Stimulated activated CD8-positive, alpha-beta memory T cell treated with anti-CD3 and anti-CD28 coated beads, Interleukin-2, amount 100 ng/mL, for 48 hours (primary cell): ENCODE data around the gene LEMD2.
A peak's percentile ranks its signal among the peaks of the same experiment; 100 is the strongest.

Experiments used
- DNase-seq, 2 donors: peaks; one replicate each; pipeline ENCODE4 v3.0.0-alpha.2; 2020; ENCODE audit warnings: low read depth in 2 of 2

Gene LEMD2

GRCh38 chr6:33819021-33819420, 30.1 kb upstream of the LEMD2 start:
- no peak for DNase-seq

GRCh38 chr6:33818293-33818692, 29.4 kb upstream of the LEMD2 start:
- no peak for DNase-seq

- DNase-seq = no peak
Observed at GRCh38 chr6:33817489-33817888, 28.6 kb upstream of the LEMD2 start.

- no peak for DNase-seq
Observed at GRCh38 chr6:33816911-33817310, 28.0 kb upstream of the LEMD2 start.

GRCh38 chr6:33815854-33816253, 26.9 kb upstream of the LEMD2 start:
- no peak for DNase-seq

GRCh38 chr6:33813990-33814985, 25.4 kb upstream of the LEMD2 start:
- no peak for DNase-seq

- no peak for DNase-seq
Observed at GRCh38 chr6:33813246-33813904, 24.4 kb upstream of the LEMD2 start.

GRCh38 chr6:33812669-33813068, 23.7 kb upstream of the LEMD2 start:
- peak in 1 of 2 donors; percentile 18 for DNase-seq

GRCh38 chr6:33809594-33809993, 20.7 kb upstream of the LEMD2 start:
- DNase-seq = no peak

GRCh38 chr6:33808641-33809180, 19.8 kb upstream of the LEMD2 start:
- no peak for DNase-seq

- no peak for DNase-seq
Observed at GRCh38 chr6:33807606-33808005, 18.7 kb upstream of the LEMD2 start.

- no peak for DNase-seq
Observed at GRCh38 chr6:33806841-33807240, 17.9 kb upstream of the LEMD2 start.

- no peak for DNase-seq
Observed at GRCh38 chr6:33803571-33804053, 14.7 kb upstream of the LEMD2 start, which contains the start of gene MLN. MLN (minus strand) TSS chr6:33804003; CDS start chr6:33801163, 2,840 bp downstream.

GRCh38 chr6:33802186-33802958, 13.4 kb upstream of the LEMD2 start:
- no peak for DNase-seq

GRCh38 chr6:33801611-33802010, 12.7 kb upstream of the LEMD2 start:
- no peak for DNase-seq

- DNase-seq = no peak
Observed at GRCh38 chr6:33800248-33800969, 11.5 kb upstream of the LEMD2 start.

- DNase-seq = no peak
Observed at GRCh38 chr6:33799454-33800113, 10.7 kb upstream of the LEMD2 start.

- DNase-seq = no peak
Observed at GRCh38 chr6:33798343-33798848, 9.5 kb upstream of the LEMD2 start.

GRCh38 chr6:33797626-33798342, 8.9 kb upstream of the LEMD2 start:
- no peak for DNase-seq
